GM19452 (cell line): Measurements from ENCODE around the gene MEST.
"Not testable (repeated sequence)": the region's sequence is repeated elsewhere in the genome, so short reads cannot be mapped to it uniquely, and the experiment has no call there.

Experiments
- ATAC-seq: cut with Tn5 transposase; IDR thresholded peaks from one replicate; pipeline ENCODE4 v1.9.1; 2021; ENCODE audit not compliant: unreplicated experiment

Gene MEST

GRCh38 chr7:130483031-130483430 is 8.9 kb upstream of the MEST start:
- ATAC-seq, result no peak

GRCh38 chr7:130485734-130486113 is 6.2 kb upstream of the MEST start:
- ATAC-seq, result no peak

GRCh38 chr7:130486114-130486953 is 5.6 kb upstream of the MEST start:
- ATAC-seq, result no peak

- ATAC-seq, result no peak
Observed at GRCh38 chr7:130486954-130487436, 4.9 kb upstream of the MEST start.

GRCh38 chr7:130488392-130489139 is 3.3 kb upstream of the MEST start:
- no peak for ATAC-seq

- ATAC-seq, result no peak
Observed at GRCh38 chr7:130489140-130489983, 2.5 kb upstream of the MEST start.

GRCh38 chr7:130490311-130490791 is 1.5 kb upstream of the MEST start:
- ATAC-seq, result no peak

- ATAC-seq, result no peak
Observed at GRCh38 chr7:130490888-130491804, 739 bp upstream of the MEST start.

GRCh38 chr7:130492523-130493274 is 814 bp downstream of the MEST start:
- ATAC-seq, result no peak

GRCh38 chr7:130493275-130493873 is 1.5 kb downstream of the MEST start:
- no peak for ATAC-seq

GRCh38 chr7:130494431-130494858 is 2.6 kb downstream of the MEST start:
- ATAC-seq, result no peak

GRCh38 chr7:130500463-130500862 is 8.6 kb downstream of the MEST start:
- no peak for ATAC-seq

- ATAC-seq, result no peak
Observed at GRCh38 chr7:130500910-130501309, 9.0 kb downstream of the MEST start.

- ATAC-seq, result no peak
Observed at GRCh38 chr7:130505753-130506152, 13.9 kb downstream of the MEST start.

- no peak for ATAC-seq
Observed at GRCh38 chr7:130506358-130506757, 14.5 kb downstream of the MEST start.

GRCh38 chr7:130512038-130512437 is 20.2 kb downstream of the MEST start:
- ATAC-seq, result not testable (repeated sequence)

- no peak for ATAC-seq
Observed at GRCh38 chr7:130513447-130513846, 21.6 kb downstream of the MEST start.

- ATAC-seq, result no peak
Observed at GRCh38 chr7:130515315-130516040, 23.6 kb downstream of the MEST start.
